Measurements from ENCODE around the gene NTF3. TPM values are rescaled to one million over a fixed set of nuclear protein-coding genes. Genes with fewer than 3 reads are reported as not detected.

The NTF3 gene
- polyA plus RNA-seq, 1 of the 3 experiments (the other 2 are of a cell fraction), result not detected

GRCh38 chr12:5497329-5498053 is 65.6 kb downstream of the NTF3 start:
- Histone ChIP-seq H3K9ac (no peak overlapping the region), H3K27ac (ENCODE audit: low read depth in 2 of 2, low read length in 1 of 2) (no peak overlapping the region), H4K20me1 (ENCODE audit: insufficient read depth) (no peaks in the 10 kb centered on the region), H3K9me3 (no peaks in the 10 kb centered on the region), H3K27me3 (ENCODE audit: insufficient read depth) (peaks cover 91% of the 10 kb centered on the region), H3F3A (replicated peaks; ENCODE audit: insufficient read depth) (no peaks in the 10 kb centered on the region), H3K9me2 (no peaks in the 10 kb centered on the region), H3K36me3 (replicated peaks in 1 of 2; ENCODE audit: control insufficient read depth in 1 of 2, insufficient read depth in 2 of 2, low read length in 1 of 2) (no peaks in the 10 kb centered on the region), H2AFZ (ENCODE audit: low read depth) (no peak overlapping the region), H3K4me2 (no peak overlapping the region), H3K4me1 (ENCODE audit: control insufficient read depth in 1 of 2, insufficient read depth in 2 of 2, low read depth in 1 of 2, low read length in 1 of 2) (no peaks in the 10 kb centered on the region), H3K79me2 (ENCODE audit: insufficient read depth) (no peaks in the 10 kb centered on the region), H3K4me3 (ENCODE audit: low read depth in 2 of 2, low read length in 1 of 2) (no peak overlapping the region)
- TF ChIP-seq GATA2 (CRISPR knock-in tag; IDR thresholded peaks at IDR 0.05) (no peak), FOSL2 (IDR thresholded peaks at IDR 0.05; ENCODE audit: borderline replicate concordance, low read depth) (no peak), EP300 (IDR thresholded peaks at IDR 0.05; ENCODE audit: borderline replicate concordance in 1 of 2, low read depth in 1 of 2, low read length in 1 of 2) (no peak), POLR2AphosphoS5 (IDR thresholded peaks at IDR 0.05; ENCODE audit: low read depth, low read length) (no peak), MEF2A (IDR thresholded peaks at IDR 0.05; ENCODE audit: borderline replicate concordance, low read depth) (no peak), PBX3 (IDR thresholded peaks at IDR 0.05) (no peak), RXRA (IDR thresholded peaks at IDR 0.05; ENCODE audit: borderline replicate concordance, low read depth) (no peak), NRF1 (IDR thresholded peaks at IDR 0.05; ENCODE audit: low read depth, low read length) (no peak), CHD2 (IDR thresholded peaks at IDR 0.05; ENCODE audit: low read length, partially characterized antibody) (no peak), REST (IDR thresholded peaks at IDR 0.05; ENCODE audit: low read depth, low read length) (no peak), FOXM1 (IDR thresholded peaks at IDR 0.05; ENCODE audit: low read depth) (no peak)
- CTCF ChIA-PET, result no interaction called here
- 0% methylated on average over 2 of the region's 5 CpGs for WGBS (ENCODE audit: low lambda C conversion rate)
- POLR2A ChIA-PET, result no interaction called here
- no peak for DNase-seq

- peaks cover 91% of the 10 kb centered on the region for H3K27me3 ChIP-seq (ENCODE audit: insufficient read depth)
- H3K4me1 ChIP-seq (ENCODE audit: control insufficient read depth in 1 of 2, insufficient read depth in 2 of 2, low read depth in 1 of 2, low read length in 1 of 2), result no peaks in the 10 kb centered on the region
- no peak overlapping the region for H2AFZ ChIP-seq (ENCODE audit: low read depth)
- CTCF ChIA-PET, result no interaction called here
- no peak overlapping the region for H3K4me3 ChIP-seq (ENCODE audit: low read depth in 2 of 2, low read length in 1 of 2)
- no peak overlapping the region for H3K27ac ChIP-seq (ENCODE audit: low read depth in 2 of 2, low read length in 1 of 2)
- no peaks in the 10 kb centered on the region for H3F3A ChIP-seq (replicated peaks; ENCODE audit: insufficient read depth)
- WGBS (ENCODE audit: low lambda C conversion rate), result 2% methylated on average over 3 of the region's 3 CpGs
- no peak for DNase-seq
- no peak overlapping the region for H3K9ac ChIP-seq
- H4K20me1 ChIP-seq (ENCODE audit: insufficient read depth), result no peaks in the 10 kb centered on the region
- POLR2A ChIA-PET, result no interaction called here
- no peaks in the 10 kb centered on the region for H3K36me3 ChIP-seq (replicated peaks in 1 of 2; ENCODE audit: control insufficient read depth in 1 of 2, insufficient read depth in 2 of 2, low read length in 1 of 2)
- no peaks in the 10 kb centered on the region for H3K9me3 ChIP-seq
- H3K9me2 ChIP-seq, result no peaks in the 10 kb centered on the region
- no peak overlapping the region for H3K4me2 ChIP-seq
- H3K79me2 ChIP-seq (ENCODE audit: insufficient read depth), result no peaks in the 10 kb centered on the region
- TF ChIP-seq NFIC (IDR thresholded peaks at IDR 0.05; ENCODE audit: borderline replicate concordance), result no peak
- no peak for TF ChIP-seq IRF3 (IDR thresholded peaks at IDR 0.05; ENCODE audit: low read depth, low read length)
- no peak for TF ChIP-seq NRF1 (IDR thresholded peaks at IDR 0.05; ENCODE audit: low read depth, low read length)
- no peak for TF ChIP-seq GABPA (IDR thresholded peaks at IDR 0.05; ENCODE audit: low read depth)
- TF ChIP-seq USF2 (IDR thresholded peaks at IDR 0.05; ENCODE audit: borderline replicate concordance, low read depth, low read length), result no peak
- no peak for TF ChIP-seq SMC3 (IDR thresholded peaks at IDR 0.05; ENCODE audit: low read depth, low read length)
- no peak for TF ChIP-seq TEAD4 (IDR thresholded peaks at IDR 0.05; ENCODE audit: borderline replicate concordance, insufficient read depth)
- no peak for TF ChIP-seq RFX5 (IDR thresholded peaks at IDR 0.05; ENCODE audit: low read length)
- no peak for TF ChIP-seq EP300 (IDR thresholded peaks at IDR 0.05; ENCODE audit: borderline replicate concordance in 1 of 2, low read depth in 1 of 2, low read length in 1 of 2)
- no peak for TF ChIP-seq YY1 (IDR thresholded peaks at IDR 0.05; ENCODE audit: low read depth)
- no peak for TF ChIP-seq CHD2 (IDR thresholded peaks at IDR 0.05; ENCODE audit: low read length, partially characterized antibody)
- TF ChIP-seq ELF1 (IDR thresholded peaks at IDR 0.05), result no peak
Measured at GRCh38 chr12:5498076-5498475, 66.2 kb downstream of the NTF3 start.
